ENCODE data around the gene SLBP.
"Not testable (repeated sequence)": the region's sequence is repeated elsewhere in the genome, so short reads cannot be mapped to it uniquely, and the experiment has no call there.

The SLBP gene

GRCh38 chr4:1683736-1684505, 28.2 kb downstream of the SLBP start, which contains the start of gene FAM53A:
Gene FAM53A (minus strand): TSS chr4:1684313. CDS start chr4:1668741, 15,572 bp downstream.
- in situ Hi-C loops (cut with HindIII; ENCODE audit: low sequenced_read_pairs), result no loop called here

- in situ Hi-C loops (cut with HindIII; ENCODE audit: low sequenced_read_pairs), result no loop called here
Observed at GRCh38 chr4:1683261-1683735, 28.8 kb downstream of the SLBP start.

- in situ Hi-C loops (cut with HindIII; ENCODE audit: low sequenced_read_pairs), result no loop called here
Observed at GRCh38 chr4:1682860-1683259, 29.3 kb downstream of the SLBP start.

- in situ Hi-C loops (cut with HindIII; ENCODE audit: low sequenced_read_pairs), result no loop called here
Observed at GRCh38 chr4:1678244-1678643, 33.9 kb downstream of the SLBP start.

- in situ Hi-C loops (cut with HindIII; ENCODE audit: low sequenced_read_pairs), result no loop called here
Observed at GRCh38 chr4:1676605-1677525, 35.3 kb downstream of the SLBP start.

- in situ Hi-C loops (cut with HindIII; ENCODE audit: low sequenced_read_pairs), result no loop called here
Observed at GRCh38 chr4:1675802-1676137, 36.3 kb downstream of the SLBP start.

- in situ Hi-C loops (cut with HindIII; ENCODE audit: low sequenced_read_pairs), result no loop called here
Observed at GRCh38 chr4:1675136-1675801, 36.9 kb downstream of the SLBP start.

GRCh38 chr4:1674682-1675081, 37.4 kb downstream of the SLBP start:
- in situ Hi-C loops (cut with HindIII; ENCODE audit: low sequenced_read_pairs), result no loop called here

- in situ Hi-C loops (cut with HindIII; ENCODE audit: low sequenced_read_pairs), result no loop called here
Observed at GRCh38 chr4:1673671-1674070, 38.4 kb downstream of the SLBP start.

GRCh38 chr4:1671011-1671410, 41.1 kb downstream of the SLBP start:
- in situ Hi-C loops (cut with HindIII; ENCODE audit: low sequenced_read_pairs), result not testable (repeated sequence)

GRCh38 chr4:1670279-1670678, 41.8 kb downstream of the SLBP start:
- in situ Hi-C loops (cut with HindIII; ENCODE audit: low sequenced_read_pairs), result no loop called here

- in situ Hi-C loops (cut with HindIII; ENCODE audit: low sequenced_read_pairs), result no loop called here
Observed at GRCh38 chr4:1669850-1670249, 42.3 kb downstream of the SLBP start.

- in situ Hi-C loops (cut with HindIII; ENCODE audit: low sequenced_read_pairs), result no loop called here
Observed at GRCh38 chr4:1669270-1669669, 42.8 kb downstream of the SLBP start.

GRCh38 chr4:1668488-1668840, 43.7 kb downstream of the SLBP start:
- in situ Hi-C loops (cut with HindIII; ENCODE audit: low sequenced_read_pairs), result no loop called here

- in situ Hi-C loops (cut with HindIII; ENCODE audit: low sequenced_read_pairs), result no loop called here
Observed at GRCh38 chr4:1667273-1667672, 44.8 kb downstream of the SLBP start.

GRCh38 chr4:1666391-1666790, 45.7 kb downstream of the SLBP start:
- in situ Hi-C loops (cut with HindIII; ENCODE audit: low sequenced_read_pairs), result no loop called here

- in situ Hi-C loops (cut with HindIII; ENCODE audit: low sequenced_read_pairs), result no loop called here
Observed at GRCh38 chr4:1664141-1664540, 48.0 kb downstream of the SLBP start.

- in situ Hi-C loops (cut with HindIII; ENCODE audit: low sequenced_read_pairs), result no loop called here
Observed at GRCh38 chr4:1663549-1663948, 48.6 kb downstream of the SLBP start.

- in situ Hi-C loops (cut with HindIII; ENCODE audit: low sequenced_read_pairs), result no loop called here
Observed at GRCh38 chr4:1661695-1662094, 50.4 kb downstream of the SLBP start.

- in situ Hi-C loops (cut with HindIII; ENCODE audit: low sequenced_read_pairs), result no loop called here
Observed at GRCh38 chr4:1660948-1661677, 51.0 kb downstream of the SLBP start.
